Measurements from ENCODE around the gene CCBE1. TPM values are rescaled to one million over a fixed set of nuclear protein-coding genes. Genes with fewer than 3 reads are reported as not detected.
"Not testable (repeated sequence)": the region's sequence is repeated elsewhere in the genome, so short reads cannot be mapped to it uniquely, and the experiment has no call there.

CCBE1 gene
- total RNA-seq, 1 experiment from 2014 or later = 0.09 TPM

DNA sequence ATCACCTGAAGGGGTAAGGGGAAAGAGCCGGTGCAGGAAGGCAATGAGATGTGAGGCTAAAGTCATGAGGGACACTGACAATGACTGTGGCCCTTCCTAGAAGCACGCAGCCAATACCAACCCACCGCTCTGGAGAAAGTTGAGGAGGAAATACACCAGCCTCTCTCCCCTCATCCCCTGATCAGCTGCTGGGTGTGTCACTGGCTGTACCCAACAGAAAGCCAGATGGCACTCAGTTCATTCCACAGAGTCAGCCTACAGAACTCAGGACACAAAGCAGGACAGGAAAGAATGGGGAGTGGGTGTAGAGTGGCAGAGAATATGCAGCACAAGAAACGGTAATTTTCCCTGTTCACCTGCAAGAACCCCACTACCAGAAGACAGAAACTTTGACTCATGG lies 29.7 kb downstream of the CCBE1 start:
- H3K36me3 Mint-ChIP-seq (ENCODE audit: insufficient read depth, unreplicated experiment) = no peaks in the 10 kb centered on the region
- no peaks in the 10 kb centered on the region for H3K9me3 ChIP-seq
- no peak overlapping the region for H3K4me3 ChIP-seq (ENCODE audit: low read depth, low read length)
- H3K4me1 Mint-ChIP-seq (ENCODE audit: low read depth, unreplicated experiment) = no peaks in the 10 kb centered on the region
- ChIA-PET CTCF (no interaction called here), POLR2A (no interaction called here)
- no peaks in the 10 kb centered on the region for H3K27me3 ChIP-seq (replicated peaks; ENCODE audit: control insufficient read depth, insufficient read depth, low read length)
- no peaks in the 10 kb centered on the region for H3K36me3 ChIP-seq (ENCODE audit: control insufficient read depth, insufficient read depth, low read length)
- DNase-seq = no peak
- peaks cover 11% of the 10 kb centered on the region for H3K27me3 Mint-ChIP-seq (ENCODE audit: insufficient read depth, unreplicated experiment)
- no peaks in the 10 kb centered on the region for H3K4me1 ChIP-seq
- intact Hi-C loops (cut with micrococcal nuclease; ENCODE audit: unreplicated experiment) = no loop called here
- H3K27ac Mint-ChIP-seq (ENCODE audit: unreplicated experiment) = no peak overlapping the region
- no TSS peak for BruUV-seq (replicated peaks)
- no peak overlapping the region for H3K4me3 Mint-ChIP-seq (ENCODE audit: unreplicated experiment)
- no peaks in the 10 kb centered on the region for H3K9me3 Mint-ChIP-seq (ENCODE audit: unreplicated experiment)
- TF ChIP-seq, protein P1, sequence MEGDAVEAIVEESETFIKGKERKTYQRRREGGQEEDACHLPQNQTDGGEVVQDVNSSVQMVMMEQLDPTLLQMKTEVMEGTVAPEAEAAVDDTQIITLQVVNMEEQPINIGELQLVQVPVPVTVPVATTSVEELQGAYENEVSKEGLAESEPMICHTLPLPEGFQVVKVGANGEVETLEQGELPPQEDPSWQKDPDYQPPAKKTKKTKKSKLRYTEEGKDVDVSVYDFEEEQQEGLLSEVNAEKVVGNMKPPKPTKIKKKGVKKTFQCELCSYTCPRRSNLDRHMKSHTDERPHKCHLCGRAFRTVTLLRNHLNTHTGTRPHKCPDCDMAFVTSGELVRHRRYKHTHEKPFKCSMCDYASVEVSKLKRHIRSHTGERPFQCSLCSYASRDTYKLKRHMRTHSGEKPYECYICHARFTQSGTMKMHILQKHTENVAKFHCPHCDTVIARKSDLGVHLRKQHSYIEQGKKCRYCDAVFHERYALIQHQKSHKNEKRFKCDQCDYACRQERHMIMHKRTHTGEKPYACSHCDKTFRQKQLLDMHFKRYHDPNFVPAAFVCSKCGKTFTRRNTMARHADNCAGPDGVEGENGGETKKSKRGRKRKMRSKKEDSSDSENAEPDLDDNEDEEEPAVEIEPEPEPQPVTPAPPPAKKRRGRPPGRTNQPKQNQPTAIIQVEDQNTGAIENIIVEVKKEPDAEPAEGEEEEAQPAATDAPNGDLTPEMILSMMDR (IDR thresholded peaks at IDR 0.05; ENCODE audit: insufficient read depth in 1 of 2, low read depth in 1 of 2, low read length in 1 of 2, severe bottlenecking in 1 of 2, unreplicated experiment in 1 of 2) = no peak

DNA sequence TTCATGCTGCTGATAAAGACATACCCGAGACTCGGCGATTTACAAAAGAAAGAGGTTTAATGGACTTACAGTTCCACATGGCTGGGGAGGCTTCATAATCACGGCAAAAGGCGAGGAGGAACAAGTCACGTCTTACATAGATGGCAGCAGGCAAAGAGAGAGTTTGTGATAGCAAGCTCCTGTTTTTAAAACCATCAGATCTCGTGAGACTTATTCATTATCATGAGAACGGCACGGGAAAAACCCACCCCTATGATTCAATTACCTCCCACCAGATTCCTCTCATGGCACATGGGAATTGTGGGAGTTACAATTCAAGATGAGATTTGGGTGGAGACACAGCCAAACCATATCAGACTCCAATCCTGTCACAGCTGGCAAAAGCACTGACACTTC lies 31.2 kb downstream of the CCBE1 start:
- H3K27me3 ChIP-seq (replicated peaks; ENCODE audit: control insufficient read depth, insufficient read depth, low read length); H3K4me1 ChIP-seq; H3K4me3 ChIP-seq (ENCODE audit: low read depth, low read length); H3K27ac Mint-ChIP-seq (ENCODE audit: unreplicated experiment); H3K9me3 ChIP-seq; intact Hi-C loops (cut with micrococcal nuclease; ENCODE audit: unreplicated experiment); H3K36me3 Mint-ChIP-seq (ENCODE audit: insufficient read depth, unreplicated experiment); POLR2A ChIA-PET; H3K4me1 Mint-ChIP-seq (ENCODE audit: low read depth, unreplicated experiment); CTCF ChIA-PET; H3K36me3 ChIP-seq (ENCODE audit: control insufficient read depth, insufficient read depth, low read length); DNase-seq; H3K27me3 Mint-ChIP-seq (ENCODE audit: insufficient read depth, unreplicated experiment); BruUV-seq (replicated peaks); H3K9me3 Mint-ChIP-seq (ENCODE audit: unreplicated experiment); H3K4me3 Mint-ChIP-seq (ENCODE audit: unreplicated experiment): not testable (repeated sequence)

DNA sequence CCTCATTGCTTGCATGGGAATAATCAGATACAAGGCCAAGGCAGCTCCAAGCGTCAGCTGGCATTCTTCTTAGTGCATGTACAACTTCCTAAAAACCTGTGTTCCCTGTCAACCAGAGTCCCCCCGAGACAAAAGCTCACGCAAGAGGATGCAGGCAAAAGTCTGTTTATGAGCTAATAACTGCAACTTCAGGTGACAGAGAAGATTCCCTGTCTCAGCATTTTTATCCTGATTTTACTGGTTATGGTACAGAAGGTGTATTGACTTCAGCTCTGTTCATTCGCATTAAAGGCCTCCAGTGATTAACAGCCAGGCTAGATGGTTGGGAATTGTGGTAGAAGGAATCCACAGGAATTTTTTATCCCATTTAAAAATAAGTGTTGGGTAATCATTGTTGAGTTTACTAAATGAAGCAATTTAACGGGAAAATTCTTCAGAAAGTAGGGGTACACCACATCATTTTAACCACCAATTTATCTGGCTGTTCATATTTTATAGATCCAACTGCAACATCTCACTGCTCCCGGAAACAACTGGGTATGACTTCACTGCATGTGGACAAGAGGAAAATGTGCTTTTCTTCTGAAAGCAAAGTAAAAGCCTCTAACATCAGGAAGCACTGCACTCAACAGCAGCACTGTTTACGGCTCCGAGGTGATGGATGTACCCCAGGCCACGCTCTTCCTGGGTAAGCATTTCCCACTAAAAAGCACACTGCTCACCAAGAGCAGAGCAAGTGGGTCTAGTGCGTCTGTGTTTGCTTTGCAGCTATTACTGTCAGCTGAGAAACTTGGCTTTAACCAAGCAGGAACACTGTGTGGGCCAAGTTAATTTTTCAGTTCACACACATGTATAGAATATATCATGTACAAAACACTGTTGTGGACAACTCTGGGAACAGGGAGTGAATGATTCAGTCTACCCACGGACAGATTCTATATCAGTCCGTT lies 31.9 kb downstream of the CCBE1 start:
- no peaks in the 10 kb centered on the region for H3K36me3 Mint-ChIP-seq (ENCODE audit: insufficient read depth, unreplicated experiment)
- CTCF ChIA-PET = interaction anchor here (0.5 kb wide), 1 partner anchor 306 kb away, joined by 4 read pairs; the partner anchor contains the start of gene LMAN1

More for the DNA sequence above, 31.9 kb downstream of the CCBE1 start:
- TF ChIP-seq, protein P1 (IDR thresholded peaks at IDR 0.05; ENCODE audit: insufficient read depth in 1 of 2, low read depth in 1 of 2, low read length in 1 of 2, severe bottlenecking in 1 of 2, unreplicated experiment in 1 of 2) = no peak
- Mint-ChIP-seq H3K4me3 (ENCODE audit: unreplicated experiment) (no peak overlapping the region), H3K27me3 (ENCODE audit: insufficient read depth, unreplicated experiment) (peaks cover 8% of the 10 kb centered on the region), H3K9me3 (ENCODE audit: unreplicated experiment) (no peaks in the 10 kb centered on the region), H3K4me1 (ENCODE audit: low read depth, unreplicated experiment) (no peaks in the 10 kb centered on the region), H3K27ac (ENCODE audit: unreplicated experiment) (no peak overlapping the region)
- no TSS peak for BruUV-seq (replicated peaks)
- DNase-seq = no peak
- intact Hi-C loops (cut with micrococcal nuclease; ENCODE audit: unreplicated experiment) = no loop called here
- H3K4me1 ChIP-seq = no peaks in the 10 kb centered on the region
- H3K9me3 ChIP-seq = no peaks in the 10 kb centered on the region
- no peaks in the 10 kb centered on the region for H3K27me3 ChIP-seq (replicated peaks; ENCODE audit: control insufficient read depth, insufficient read depth, low read length)
- no peaks in the 10 kb centered on the region for H3K36me3 ChIP-seq (ENCODE audit: control insufficient read depth, insufficient read depth, low read length)
- POLR2A ChIA-PET = no interaction called here
- H3K4me3 ChIP-seq (ENCODE audit: low read depth, low read length) = no peak overlapping the region
